GM19099 (cell line): Measurements from ENCODE around the gene BTK.

ENCODE experiments used
- POLR2A ChIP-seq: IDR thresholded peaks from 3 replicates; pipeline ENCODE4 v1.6.1; 2011; ENCODE audit warnings: low read depth; ENCODE audit not compliant: insufficient read length; ENCODE audit errors: extremely low read depth

The BTK gene

GRCh38 chrX:101368800-101369199 is 17.2 kb downstream of the BTK start:
- no peak for TF ChIP-seq POLR2A

GRCh38 chrX:101365301-101365795 is 20.6 kb downstream of the BTK start:
- no peak for TF ChIP-seq POLR2A

GRCh38 chrX:101362757-101363156 is 23.2 kb downstream of the BTK start:
- no peak for TF ChIP-seq POLR2A

- no peak for TF ChIP-seq POLR2A
These were observed 23.9 kb downstream of the BTK start for GRCh38 chrX:101362116-101362515.

GRCh38 chrX:101360390-101360789 is 25.6 kb downstream of the BTK start:
- no peak for TF ChIP-seq POLR2A

- TF ChIP-seq POLR2A, result no peak
These were observed 26.0 kb downstream of the BTK start for GRCh38 chrX:101359966-101360365.

GRCh38 chrX:101357166-101357795 is 28.7 kb downstream of the BTK start:
- TF ChIP-seq POLR2A, result no peak

- no peak for TF ChIP-seq POLR2A
These were observed 36.8 kb downstream of the BTK start for GRCh38 chrX:101349193-101349562.

- TF ChIP-seq POLR2A, result peak; percentile 81
These were observed 37.4 kb downstream of the BTK start, which contains the start of gene TIMM8A for GRCh38 chrX:101348452-101349192. Gene TIMM8A (minus strand): TSS chrX:101348742. CDS start chrX:101348664, 78 bp downstream.

- TF ChIP-seq POLR2A, result no peak
These were observed 38.0 kb downstream of the BTK start for GRCh38 chrX:101347859-101348451.

- TF ChIP-seq POLR2A, result no peak
These were observed 48.2 kb downstream of the BTK start for GRCh38 chrX:101337776-101338271.

GRCh38 chrX:101303790-101304189 is 82.2 kb downstream of the BTK start:
- TF ChIP-seq POLR2A, result no peak
